Lower leg skin (tissue), 3 donors: ENCODE results near the gene PUS10.

Experiments used
- CTCF ChIP-seq, 3 donors: fragments of 450-650 bp; IDR thresholded peaks; one replicate each; pipeline ENCODE4 v1.5.1; 2016; ENCODE audit warnings: antibody characterized with exemption in 3 of 3, mild to moderate bottlenecking in 3 of 3, moderate library complexity in 2 of 3
- POLR2A ChIP-seq, 2 donors: fragments of 450-650 bp; IDR thresholded peaks; one replicate each; pipeline ENCODE4 v1.6.1; 2016 to 2017; ENCODE audit warnings: antibody characterized with exemption in 2 of 2, mild to moderate bottlenecking in 1 of 2, moderate library complexity in 1 of 2

GRCh38 chr2:60989259-60989658 is 28.8 kb downstream of the PUS10 start:
- TF ChIP-seq POLR2A (IDR thresholded peaks at IDR 0.05) (no peak), CTCF (IDR thresholded peaks at IDR 0.05) (no peak)
